H1 (cell line): ENCODE results near the gene ATPAF2. TPM values are rescaled to one million over a fixed set of nuclear protein-coding genes. Genes with fewer than 3 reads are reported as not detected.

ENCODE experiments used
- KDM4A ChIP-seq: IDR thresholded peaks from one replicate; pipeline ENCODE4 v1.7.1; 2012; ENCODE audit warnings: low read depth, mild to moderate bottlenecking, moderate library complexity, low read length, inconsistent platforms; ENCODE audit not compliant: severe bottlenecking
- PHF8 ChIP-seq: fragments of 200-600 bp; sonication (generic); conservative IDR thresholded peaks from 2 replicates; pipeline ENCODE4 v1.7.1; 2012; ENCODE audit warnings: low read depth, mild to moderate bottlenecking, inconsistent platforms, low read length, moderate library complexity
- RXRA ChIP-seq: IDR thresholded peaks from 2 replicates; pipeline ENCODE4 v1.6.1; 2011; ENCODE audit warnings: low read depth, mild to moderate bottlenecking, low read length, moderate library complexity; ENCODE audit not compliant: insufficient read depth
- polyA plus RNA-seq, 7 experiments: library from polyadenylated mRNA; depleted of rRNA in 3 of 7; stranded (reverse) in 5 of 7; unstranded in 2 of 7; fragments of >200 nt in 5 of 7; fragments of 200-250 nt in 2 of 7; gene quantifications; 1 replicate in 5 of 7; 2 replicates in 1 of 7; 4 replicates in 1 of 7; pipeline versions ENCODE4 v1.2.1 to v1.2.3, GENCODE V29; 2011 to 2013; ENCODE audit warnings: missing spikeins in 2 of 7, mixed read lengths in 2 of 7
- total RNA-seq: library from RNA; stranded (reverse); fragmentation: NEBNext Ultra II Directional; extraction: Animal tissue kit (Norgen Biotek cat#: 25700); gene quantifications from 2 replicates; pipeline ENCODE4 v1.2.1, GENCODE V29; 2021

The ATPAF2 gene
- total and polyA plus RNA-seq, 2 of the 8 experiments (the other 6 are each of a cell fraction or from before 2014, with no cell fraction given): 19.6 to 22.9 TPM

DNA sequence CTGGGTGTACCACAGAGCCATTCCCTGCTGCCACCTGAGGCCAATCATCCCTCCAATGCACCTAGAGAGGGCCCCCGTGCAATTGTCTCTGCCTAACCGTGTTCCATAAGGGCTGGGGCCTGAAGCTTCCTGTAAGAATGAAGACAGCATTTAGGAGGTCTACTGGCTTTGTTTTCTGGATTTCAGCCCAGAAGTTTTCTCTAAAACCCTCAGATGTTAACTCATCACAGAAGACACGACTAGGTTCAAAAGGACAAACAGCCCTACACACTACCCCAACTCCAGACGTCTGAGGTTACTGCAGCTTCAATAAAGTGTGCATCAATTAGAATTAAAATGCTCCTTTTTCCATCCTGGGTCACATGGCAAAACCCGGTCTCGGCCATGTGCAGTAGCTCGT lies 38.0 kb upstream of the ATPAF2 start (continued):
- no peak for TF ChIP-seq KDM4A
- no peak for TF ChIP-seq PHF8
- no peak for TF ChIP-seq RXRA
